HuH-7.5 (cell line): ENCODE data around the gene KMT2E.

Experiments used
- DNase-seq: peaks from one replicate; pipeline ENCODE4 v3.0.0; 2011; ENCODE audit warnings: low spot score

The KMT2E gene

DNA sequence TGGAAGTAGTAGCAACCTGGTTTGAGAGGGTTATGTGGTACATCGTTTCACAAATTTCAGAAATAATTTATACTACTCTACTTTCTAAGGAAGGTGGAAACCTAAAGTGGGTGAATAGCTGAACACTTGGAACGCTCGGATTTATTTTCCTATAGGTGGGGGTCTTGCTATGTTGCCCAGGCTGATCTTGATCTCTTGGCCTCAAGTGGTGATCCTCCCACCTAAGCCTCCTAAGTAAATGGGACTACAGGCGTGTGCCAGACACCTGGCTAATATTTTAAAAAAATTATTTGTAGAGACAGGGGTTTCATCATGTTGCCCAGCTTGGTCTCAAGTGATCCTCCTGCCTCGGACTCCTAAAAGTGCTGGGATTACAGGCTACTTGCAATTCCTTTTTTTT is 6.7 kb upstream of the KMT2E start:
- no peak for DNase-seq

DNA sequence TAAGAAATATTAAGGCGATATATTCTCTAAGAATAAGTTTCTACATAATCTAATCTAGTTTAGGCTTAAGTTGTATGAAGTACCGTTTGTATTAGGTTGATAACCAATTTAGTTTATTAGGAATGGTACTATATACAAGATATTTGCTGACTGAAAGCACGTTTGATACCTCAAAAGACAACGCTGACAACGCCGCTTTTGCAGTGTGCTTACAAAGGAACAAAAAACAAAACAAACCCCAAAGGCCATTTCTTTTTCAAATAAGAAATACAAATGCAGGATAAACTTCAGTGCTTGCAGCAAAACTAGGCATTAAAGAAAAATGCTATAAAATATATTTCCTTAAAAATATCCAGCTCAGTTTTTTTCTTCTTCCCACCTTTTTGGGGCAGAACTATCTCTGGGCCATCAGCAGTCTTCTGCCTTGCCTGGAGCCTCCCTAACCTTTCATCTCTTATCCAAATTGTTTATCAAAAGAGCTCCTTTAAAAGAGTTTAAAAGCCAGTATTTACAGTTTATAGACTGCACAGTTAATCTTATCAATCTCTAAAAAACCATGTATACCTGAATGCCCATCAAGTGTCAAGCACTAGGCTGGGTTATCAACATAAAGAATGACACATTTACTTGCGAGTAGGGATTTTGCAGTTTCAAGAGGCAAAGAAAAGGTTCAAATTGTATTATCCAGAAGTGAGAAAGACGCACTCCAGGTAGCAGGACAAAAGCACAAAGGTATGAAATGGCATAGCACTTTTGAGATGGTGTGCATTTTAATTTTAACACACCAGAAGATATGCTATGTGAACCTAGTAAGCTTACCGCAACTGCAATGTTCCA is 4.1 kb upstream of the KMT2E start:
- no peak for DNase-seq

DNA sequence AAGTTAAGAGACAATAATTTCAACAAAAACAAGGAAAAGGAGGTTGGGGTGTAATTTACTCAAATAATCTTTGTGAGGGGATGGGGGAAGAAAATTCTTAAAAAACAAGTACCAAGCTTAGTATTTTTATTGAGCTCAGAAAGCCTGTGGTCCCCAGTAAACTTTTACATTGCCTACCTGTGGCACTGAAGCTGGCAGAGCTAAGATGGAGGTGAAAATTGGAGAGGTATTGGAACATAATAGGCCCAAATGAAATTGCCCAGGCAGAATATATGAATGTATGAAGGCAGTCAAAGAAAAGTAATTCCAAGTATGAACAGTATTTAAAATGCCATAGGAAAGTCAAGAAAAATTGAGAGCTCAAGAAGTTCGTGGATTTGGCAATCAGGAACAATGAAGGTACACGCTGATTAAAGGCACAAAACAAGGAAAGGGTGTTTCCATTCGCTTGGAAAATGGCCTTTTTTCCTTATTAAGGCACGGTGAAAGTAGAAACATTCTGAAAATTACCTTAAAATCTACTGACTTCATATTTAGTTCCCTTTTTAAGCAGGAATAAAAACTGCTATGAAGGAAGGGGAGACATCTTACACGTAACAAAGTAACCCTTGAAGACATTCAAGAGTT is 3.4 kb upstream of the KMT2E start:
- DNase-seq = no peak

DNA sequence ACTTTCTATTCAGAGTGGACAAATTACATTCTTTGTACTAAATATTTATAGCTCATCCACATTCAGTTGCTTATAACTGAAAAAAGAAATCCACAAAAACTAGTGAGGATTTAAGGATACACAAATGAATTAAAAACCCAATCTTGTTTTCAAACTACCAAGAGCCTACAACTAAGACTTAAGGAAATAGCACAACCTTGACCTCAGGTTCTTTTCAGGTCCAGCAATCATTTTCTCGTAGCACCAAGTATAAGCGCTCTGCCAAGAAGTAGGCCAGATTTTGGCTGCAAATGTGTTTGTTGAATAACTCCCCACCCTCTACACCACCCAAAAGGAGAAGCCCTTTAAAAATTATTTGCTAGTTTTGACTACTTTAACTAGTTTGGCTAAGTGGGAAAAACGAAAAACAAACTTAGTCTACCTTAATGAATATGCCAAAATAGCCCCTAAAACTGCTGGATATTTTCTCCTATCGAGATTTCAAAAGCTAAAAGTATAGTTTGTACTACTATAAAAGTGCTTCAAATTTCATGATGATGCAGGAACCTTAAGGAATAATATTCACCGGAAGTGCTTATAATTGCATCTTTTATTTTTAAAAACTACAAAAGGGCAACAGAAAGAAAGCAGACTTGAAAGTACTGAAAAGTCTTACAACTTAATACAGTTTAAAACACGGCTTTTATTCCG is 2.7 kb upstream of the KMT2E start:
- no peak for DNase-seq

DNA sequence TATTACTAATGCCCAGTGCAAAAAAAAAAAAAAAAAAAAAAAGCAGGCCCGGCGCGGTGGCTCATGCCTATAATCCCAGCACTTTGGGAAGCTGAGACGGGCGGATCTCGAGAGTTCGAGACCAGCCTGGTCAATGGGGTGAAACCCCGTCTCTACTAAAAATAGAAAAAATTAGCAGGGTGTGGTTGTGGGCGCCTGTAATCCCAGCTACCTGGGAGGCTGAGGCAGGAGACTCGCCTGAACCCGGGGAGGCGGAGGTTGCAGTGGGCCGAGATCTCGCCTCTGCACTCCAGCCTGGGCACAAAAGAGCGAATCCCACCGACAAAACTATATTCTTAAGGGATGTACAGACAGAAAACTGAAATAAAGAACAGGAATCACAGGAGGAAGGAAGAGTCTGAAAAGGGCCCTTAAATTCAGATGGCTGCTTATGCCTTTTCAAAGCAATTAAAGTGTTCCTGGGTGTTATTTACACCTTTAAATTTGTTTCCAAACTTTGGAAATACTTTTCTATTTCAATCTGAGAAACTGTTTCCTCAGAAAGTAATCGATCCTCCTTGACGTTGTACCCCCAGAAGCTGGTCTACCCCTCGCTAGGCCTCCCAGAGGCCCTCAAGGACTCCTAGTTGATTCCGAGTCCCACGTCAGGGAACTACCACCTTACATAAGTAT is 2.0 kb upstream of the KMT2E start:
- no peak for DNase-seq

DNA sequence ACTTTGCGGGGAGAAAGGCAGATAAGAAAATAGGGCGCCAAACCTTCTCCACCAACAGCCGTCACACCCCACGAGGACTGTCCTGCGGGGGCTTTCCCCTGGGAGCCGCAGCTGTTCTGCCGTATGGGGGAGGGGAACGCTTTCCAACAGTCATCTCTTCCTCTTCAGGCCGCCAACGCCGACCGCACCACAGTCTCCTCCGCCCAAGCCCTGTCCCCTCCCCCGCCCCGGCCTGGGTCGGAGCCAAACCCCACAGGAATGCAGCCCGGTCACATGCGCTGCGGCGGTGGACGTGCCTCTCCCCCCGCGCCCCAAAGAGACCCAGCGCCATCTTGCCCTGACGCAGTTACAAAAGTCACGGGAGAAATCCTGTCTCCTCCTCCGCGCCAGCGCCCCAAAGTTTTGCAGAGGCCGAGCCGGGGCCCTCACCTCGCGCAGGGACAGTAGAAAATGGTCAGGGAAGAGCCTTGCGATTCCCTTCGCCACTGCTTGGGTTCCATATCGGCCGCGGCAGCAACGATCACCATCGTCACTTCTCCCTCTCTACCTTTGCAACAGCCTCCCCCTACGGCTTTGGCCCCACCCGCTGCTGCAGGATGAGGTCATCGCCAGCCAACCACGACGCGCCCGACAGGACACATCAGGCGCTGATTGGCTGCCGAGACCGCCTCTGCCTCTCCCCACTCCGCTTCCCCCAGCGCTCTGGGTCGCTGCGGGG is 1.3 kb upstream of the KMT2E start:
- peak; percentile 99 for DNase-seq

DNA sequence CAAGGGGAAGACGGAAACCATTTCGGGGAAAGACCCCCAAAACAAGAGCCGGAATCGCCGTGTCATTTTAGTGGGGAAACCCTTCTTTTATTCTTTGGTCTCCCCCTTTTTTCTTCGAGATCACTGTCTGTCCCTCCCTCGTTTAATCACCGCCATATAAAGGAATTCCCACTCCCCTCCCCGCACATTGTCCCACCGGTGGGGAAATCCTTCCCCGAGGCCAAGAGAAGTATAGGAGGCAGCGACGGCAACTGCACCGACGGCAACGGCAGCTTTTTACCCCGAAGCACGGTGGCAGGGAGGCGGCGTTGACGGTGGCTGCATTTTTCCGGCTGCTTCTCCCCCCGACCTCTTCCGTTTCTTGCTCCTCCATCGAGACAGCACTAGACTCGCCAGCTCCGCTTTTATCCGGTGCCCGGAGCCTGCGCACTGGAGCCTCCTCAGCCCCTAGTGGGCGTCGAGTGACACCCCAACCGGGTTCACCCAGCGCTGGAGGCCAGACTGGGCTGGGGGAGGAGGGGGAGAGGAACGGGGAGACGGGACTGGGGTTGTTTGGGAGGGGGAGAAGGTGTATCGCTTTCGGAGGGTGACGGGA is 687 bp upstream of the KMT2E start:
- DNase-seq = peak; percentile 93

DNA sequence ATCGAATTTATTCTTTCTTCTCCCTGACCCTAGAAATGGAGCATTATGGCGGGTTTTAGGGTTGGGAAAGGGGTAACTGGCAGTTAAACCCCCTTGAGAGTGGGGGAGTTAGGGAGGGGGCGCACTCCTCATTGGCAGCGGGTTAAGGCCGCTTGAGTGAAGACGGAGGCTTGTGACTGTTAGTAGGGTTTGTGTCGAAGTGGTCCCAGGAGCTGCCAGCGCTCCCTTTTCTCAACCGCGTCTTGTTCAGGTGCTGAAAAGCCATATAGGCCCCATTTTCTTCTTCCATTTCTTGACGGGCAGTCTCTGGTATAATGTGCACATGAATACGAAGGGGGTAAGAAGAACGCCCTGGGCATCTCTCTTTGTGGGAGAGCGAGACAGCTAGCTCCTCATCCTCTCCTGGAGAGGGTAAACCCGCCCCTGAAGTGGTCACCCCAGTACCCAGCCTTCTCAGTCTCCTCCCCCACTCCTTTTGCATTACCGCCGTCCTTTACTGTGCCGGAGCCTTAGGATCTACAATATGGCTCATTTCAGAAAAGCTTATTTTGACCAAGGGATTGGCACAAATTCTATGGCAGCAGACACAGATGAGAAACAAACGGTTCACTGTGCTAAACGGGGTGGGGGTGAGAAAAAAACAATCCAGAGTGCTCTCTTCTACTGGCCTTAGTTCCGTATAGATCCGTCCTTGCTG is 836 bp downstream of the KMT2E start:
- DNase-seq = peak; percentile 54

DNA sequence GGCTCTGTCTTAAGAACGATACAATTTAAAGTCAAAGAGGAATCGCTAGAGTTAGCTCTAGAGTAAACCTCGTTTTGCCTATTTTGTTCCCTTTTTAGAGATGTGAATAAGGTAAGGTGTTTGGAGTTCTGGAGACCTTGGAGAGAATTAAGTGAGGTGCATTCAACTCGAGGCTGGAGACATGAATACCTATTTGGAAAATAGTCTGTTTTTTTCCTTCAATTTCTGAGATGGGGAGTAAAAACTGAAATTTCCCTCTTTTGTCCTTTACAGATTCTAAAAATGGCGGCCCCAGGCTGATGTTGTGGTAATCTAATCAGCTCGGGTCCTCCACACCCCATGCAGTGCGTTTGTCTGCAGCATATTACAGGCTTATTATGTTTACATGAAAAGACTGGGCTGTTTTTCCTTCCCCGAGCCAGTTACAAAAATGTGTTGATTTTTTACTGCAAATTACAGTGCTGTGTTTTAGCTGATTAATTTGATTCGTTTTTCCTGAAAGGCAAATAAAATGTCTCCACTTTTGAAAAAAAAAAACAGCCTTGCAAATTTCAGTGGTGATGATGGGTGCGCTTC is 1.5 kb downstream of the KMT2E start:
- peak; percentile 41 for DNase-seq

DNA sequence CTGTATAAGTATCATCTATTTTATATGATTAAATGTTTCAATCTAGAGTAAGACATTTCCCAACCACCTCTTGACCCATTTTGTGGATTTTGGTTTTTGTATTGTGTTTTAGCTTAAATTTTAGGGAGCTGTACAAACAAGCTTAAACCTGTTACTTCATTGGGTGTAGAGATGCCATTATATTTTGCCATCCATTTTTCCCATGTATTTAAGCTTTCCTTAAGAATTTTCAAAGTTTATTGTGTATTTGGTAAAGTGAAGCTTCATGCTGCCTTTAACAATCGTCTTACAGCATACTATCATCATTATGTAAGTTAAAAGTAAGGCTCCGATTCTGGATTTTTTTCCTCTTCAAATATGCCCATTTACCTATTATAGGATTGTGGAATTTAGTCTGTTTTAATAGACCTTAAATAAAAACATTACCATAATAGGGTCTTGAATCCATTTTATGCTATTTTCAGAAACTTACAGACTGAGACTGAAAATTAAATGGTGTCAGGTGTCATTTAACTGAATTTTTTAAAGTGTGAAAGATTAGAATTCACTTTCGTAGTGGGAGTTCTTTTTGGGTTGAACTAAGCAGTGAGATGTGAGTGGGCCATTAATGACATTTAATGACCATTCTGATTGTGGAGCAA is 2.2 kb downstream of the KMT2E start:
- no peak for DNase-seq

DNA sequence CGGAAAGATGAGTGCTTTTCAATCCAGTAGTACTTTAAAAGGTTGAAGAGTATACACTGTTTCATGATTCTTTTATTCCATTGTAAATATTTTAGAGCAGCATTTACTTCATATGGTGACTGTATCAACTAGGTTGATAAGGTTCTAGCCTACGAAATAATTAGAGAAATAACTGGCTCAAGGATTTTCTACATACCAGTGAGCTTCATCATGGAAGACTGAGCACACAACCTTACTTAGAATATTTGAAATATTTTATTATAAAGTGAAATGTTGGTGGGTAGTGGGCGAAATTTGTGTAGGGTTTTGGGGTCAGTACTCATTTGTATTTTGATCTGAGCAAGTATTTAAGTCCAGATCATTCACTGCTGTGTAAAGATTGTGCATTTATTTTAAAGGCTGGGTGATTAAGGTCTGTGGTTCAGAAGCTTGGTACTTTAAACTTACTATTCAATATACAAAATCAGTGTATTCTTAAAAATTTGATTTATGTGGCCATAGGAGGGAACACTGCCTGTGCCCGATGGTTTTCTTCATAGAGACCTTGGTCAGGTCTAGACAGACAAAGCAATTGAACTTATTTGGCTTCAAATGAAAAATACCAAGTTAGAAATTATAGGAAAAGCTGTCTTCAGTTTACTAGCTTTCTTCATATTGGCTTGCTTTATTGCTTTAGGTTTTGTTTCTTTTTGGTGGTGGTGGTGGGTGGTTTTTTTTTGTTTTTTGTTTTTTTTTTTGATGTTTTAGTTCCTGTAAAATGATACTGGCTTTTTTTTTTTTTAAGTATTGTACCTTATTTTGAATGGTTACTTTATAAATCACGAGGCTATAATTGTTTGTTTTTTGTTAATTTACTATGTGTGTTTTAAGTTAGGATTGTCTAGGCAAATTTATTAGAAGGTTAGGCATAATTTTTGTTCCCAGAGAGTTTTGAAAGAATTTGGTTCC is 3.0 kb downstream of the KMT2E start:
- no peak for DNase-seq

DNA sequence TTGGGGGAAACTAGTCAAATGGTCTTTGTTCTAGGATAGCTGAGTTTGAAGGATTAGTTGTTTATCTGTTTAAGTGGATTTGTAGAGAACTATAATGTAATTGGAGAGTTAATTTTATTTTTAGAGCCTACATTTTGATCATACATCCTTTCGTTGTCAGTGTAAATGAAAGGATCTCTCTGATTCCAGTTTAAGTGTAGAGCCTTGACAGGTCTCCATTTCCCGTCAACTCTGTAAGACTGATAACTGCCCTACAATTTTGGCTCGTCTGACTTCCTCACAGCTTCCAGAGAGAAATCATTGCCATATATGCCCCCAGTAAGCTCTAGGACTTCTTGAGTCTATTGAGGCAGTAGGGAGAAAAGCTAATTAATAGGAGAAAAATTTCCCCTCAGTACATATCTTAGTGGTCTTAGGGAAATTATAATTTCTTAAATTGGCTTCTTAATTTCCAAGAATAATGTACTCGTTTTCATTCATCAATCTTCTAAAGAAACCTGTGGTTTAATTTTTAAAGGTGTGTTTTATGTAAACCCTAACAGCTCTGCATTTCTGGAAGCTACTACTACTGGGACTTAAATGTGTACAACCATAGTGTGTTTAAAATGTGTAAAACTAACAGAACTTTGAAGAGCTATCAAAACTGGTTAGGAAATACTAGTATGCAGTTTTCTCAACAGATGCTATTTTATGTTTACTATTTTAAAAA is 3.8 kb downstream of the KMT2E start:
- DNase-seq = no peak

DNA sequence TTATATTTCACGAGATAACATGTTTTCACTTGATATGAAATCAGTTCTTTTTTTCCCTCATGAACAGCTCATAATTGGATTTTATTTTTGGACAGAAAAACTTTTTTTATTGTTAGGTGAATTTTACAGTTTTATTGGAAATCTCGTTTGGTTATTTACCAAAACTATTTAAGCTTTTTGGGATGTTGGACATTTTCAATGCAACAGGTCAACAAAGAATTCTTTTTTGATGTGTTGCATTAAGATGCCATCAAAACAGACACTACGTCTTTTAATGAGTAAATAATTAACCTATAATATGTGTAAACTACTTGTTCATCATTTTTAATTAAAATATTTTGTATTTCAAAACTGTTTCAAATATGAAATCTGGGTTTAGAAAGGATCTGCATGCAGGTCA is 5.3 kb downstream of the KMT2E start:
- DNase-seq = no peak

DNA sequence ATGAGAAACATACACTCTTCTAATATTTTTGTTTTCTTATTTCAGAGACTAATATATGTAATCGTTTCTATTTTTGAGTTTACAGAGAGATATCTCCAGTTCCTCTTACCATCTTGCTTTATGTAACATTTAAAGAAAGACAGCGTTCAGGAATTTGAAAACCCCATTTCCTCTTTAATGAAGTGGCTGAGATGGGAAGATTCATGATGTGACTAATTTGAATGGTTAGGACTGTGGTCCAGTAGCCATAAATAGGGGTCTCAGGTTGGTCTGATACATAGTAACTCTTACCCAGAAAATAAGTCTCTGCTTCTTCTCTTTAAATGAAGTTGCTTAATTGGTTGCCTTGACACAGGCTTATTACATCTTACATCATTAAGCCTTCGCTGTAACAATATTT is 6.9 kb downstream of the KMT2E start:
- DNase-seq = no peak

DNA sequence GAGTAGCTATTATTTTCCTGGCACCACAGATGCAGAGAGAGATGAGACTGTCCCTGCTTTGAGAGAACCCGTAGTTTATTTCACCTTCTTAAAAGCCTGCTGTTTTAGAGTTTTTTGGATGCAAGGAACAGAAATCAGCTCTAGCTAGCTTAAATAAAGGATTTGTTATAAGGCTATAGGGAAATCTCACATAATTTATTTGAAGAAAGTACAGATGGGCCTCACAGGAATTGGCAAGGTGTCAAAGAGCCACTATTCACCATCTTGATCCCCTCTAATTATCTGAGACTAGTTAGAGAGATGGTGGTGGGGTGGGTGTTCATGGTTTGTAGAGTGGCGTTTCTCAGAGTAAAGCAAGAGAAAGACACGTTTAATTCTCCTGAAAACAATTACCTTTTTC is 7.3 kb downstream of the KMT2E start:
- DNase-seq = no peak

DNA sequence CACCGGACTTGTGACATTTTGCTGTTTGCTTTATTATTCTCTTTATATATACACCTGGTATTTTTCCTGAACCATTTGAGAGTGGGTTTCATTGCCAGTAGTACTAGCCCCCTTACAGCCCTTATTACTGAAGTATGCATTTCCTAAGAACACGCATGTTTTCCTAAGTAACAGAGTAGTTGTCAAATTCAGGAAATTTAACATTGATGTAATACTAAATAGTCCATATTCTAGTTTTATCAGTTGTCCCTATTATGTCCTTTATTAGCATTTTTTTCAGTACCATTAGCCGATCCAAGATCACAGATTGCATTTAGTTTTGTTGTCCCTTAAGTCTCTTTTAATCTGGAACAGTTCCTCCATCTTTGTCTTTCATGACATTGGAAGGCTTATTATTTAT is 8.0 kb downstream of the KMT2E start:
- no peak for DNase-seq

DNA sequence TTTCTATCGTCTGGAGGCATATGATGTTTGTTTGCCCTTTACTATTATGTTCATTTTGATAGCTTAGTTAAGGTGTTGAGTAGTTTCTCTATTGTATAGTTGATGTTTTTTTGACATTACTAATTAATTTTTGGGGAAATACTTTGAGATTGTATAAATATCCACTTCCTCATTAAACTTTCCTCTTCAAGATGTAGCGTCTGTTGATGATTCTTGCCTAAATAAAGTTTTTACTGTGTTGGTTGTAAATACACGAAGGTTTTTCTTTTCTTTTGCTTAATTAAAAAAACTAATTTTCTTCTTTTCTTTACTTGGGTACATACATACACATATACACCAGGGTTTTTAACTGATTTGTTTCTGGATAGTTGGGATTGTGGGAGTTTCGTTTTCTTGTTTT is 8.5 kb downstream of the KMT2E start:
- DNase-seq = no peak

DNA sequence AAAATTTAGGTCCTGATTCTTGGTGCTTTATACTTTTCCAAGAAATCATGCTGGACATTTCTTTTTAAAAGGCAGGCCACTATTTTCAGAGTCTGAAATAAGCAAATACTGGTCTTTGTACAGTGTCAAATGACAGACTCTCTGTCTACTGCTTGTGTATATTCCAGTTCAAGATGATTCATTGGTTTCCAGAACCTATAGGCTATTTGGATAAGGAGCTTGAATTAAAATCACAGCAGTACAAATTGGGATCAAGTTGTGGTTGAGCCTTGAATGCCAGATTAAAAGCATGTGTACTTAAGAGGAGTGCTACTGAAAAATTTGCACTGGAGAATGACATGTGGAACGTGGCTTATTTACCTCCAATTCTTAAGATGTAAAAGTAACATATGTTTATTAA is 10.7 kb downstream of the KMT2E start:
- DNase-seq = no peak
